PC-9 (cell line): ENCODE measurements around the gene SEMA6A. TPM values are rescaled to one million over a fixed set of nuclear protein-coding genes. Genes with fewer than 3 reads are reported as not detected.

Experiments used
- BruUV-seq: library from RNA; stranded (reverse); fragments of 400-500 nt; replicated peaks from 2 replicates; lab custom pipeline; 2021; lab: Mats Ljungman, UMichigan
- CTCF ChIA-PET: fragments of 300-600 bp; sonication (Branson Sonifier 250); formaldehyde crosslinking; loops from one replicate; lab custom pipeline; 2022; ENCODE audit warnings: antibody characterized with exemption; lab: Charles Lee
- POLR2A ChIA-PET: fragments of 300-600 bp; sonication (Branson Sonifier 250); formaldehyde crosslinking; loops from one replicate; lab custom pipeline; 2022; ENCODE audit warnings: antibody characterized with exemption; ENCODE audit not compliant: unreplicated experiment; lab: Charles Lee
- DNase-seq, 2 experiments: peaks; one replicate each; pipeline versions ENCODE4 v3.0.0 to v3.0.0-alpha.2; 2015 to 2022; ENCODE audit warnings: mixed read lengths in 1 of 2
- H2AFZ ChIP-seq: fragments of 200-600 bp; sonication (generic); 2 replicates; pipeline ENCODE4 v1.8.1; 2017; ENCODE audit warnings: antibody characterized with exemption
- H3F3A ChIP-seq: fragments of 200-600 bp; sonication (generic); 2 replicates; pipeline ENCODE4 v1.8.1; 2017; ENCODE audit warnings: antibody characterized with exemption, mild to moderate bottlenecking, low read depth; ENCODE audit not compliant: insufficient read depth
- H3K27ac ChIP-seq: fragments of 200-600 bp; sonication (generic); 2 replicates; pipeline ENCODE4 v1.6.1; 2016; ENCODE audit warnings: mixed run types
- H3K27me3 ChIP-seq: fragments of 200-600 bp; sonication (generic); 2 replicates; pipeline ENCODE4 v1.6.1; 2016; ENCODE audit warnings: low read depth, mixed run types; ENCODE audit not compliant: insufficient read depth
- H3K36me3 ChIP-seq: fragments of 200-600 bp; sonication (generic); 2 replicates; pipeline ENCODE4 v1.6.1; 2016; ENCODE audit warnings: low read depth, mixed run types
- H3K4me1 ChIP-seq: fragments of 200-600 bp; sonication (generic); replicated peaks from 2 replicates; pipeline ENCODE4 v1.6.1; 2016; ENCODE audit warnings: mixed run types; ENCODE audit not compliant: insufficient read depth
- H3K4me2 ChIP-seq: fragments of 200-600 bp; sonication (generic); 2 replicates; pipeline ENCODE4 v1.6.1; 2017; ENCODE audit warnings: mixed run types
- H3K4me3 ChIP-seq: fragments of 200-600 bp; sonication (generic); 2 replicates; pipeline ENCODE4 v1.6.1; 2016; ENCODE audit warnings: mixed run types
- H3K79me2 ChIP-seq: fragments of 200-600 bp; sonication (generic); 2 replicates; pipeline ENCODE4 v1.6.1; 2017; ENCODE audit warnings: low read depth, mixed run types
- H3K9me2 ChIP-seq: fragments of 200-600 bp; sonication (generic); 2 replicates; pipeline ENCODE4 v1.8.1; 2017; ENCODE audit warnings: mild to moderate bottlenecking; ENCODE audit not compliant: insufficient read depth
- H3K9me3 ChIP-seq: fragments of 200-600 bp; sonication (generic); 2 replicates; pipeline ENCODE4 v1.8.1; 2016; ENCODE audit warnings: low read depth; ENCODE audit not compliant: insufficient read depth
- H4K20me1 ChIP-seq: fragments of 200-600 bp; sonication (generic); 2 replicates; pipeline ENCODE4 v1.8.1; 2017; ENCODE audit not compliant: insufficient read depth
- EZH2 ChIP-seq: fragments of 200-600 bp; sonication (generic); IDR thresholded peaks from 2 replicates; pipeline ENCODE4 v1.8.0; 2017; ENCODE audit warnings: antibody characterized with exemption, low read depth
- intact Hi-C: fragments of 100-400 bp; cut with micrococcal nuclease; formaldehyde crosslinking; loops from one replicate; pipeline ENCODE4 v1.10.0; 2022; ENCODE audit not compliant: unreplicated experiment
- total RNA-seq: library from RNA; stranded (reverse); gene quantifications from 2 replicates; pipeline ENCODE4 v1.2.3, GENCODE V29; 2021
- TF ChIP-seq, protein P1 (sequence below): fragments of 200-600 bp; sonication (generic); conservative IDR thresholded peaks from 2 replicates; pipeline ENCODE4 v1.6.1; 2017; ENCODE audit warnings: mixed run types, antibody characterized with exemption, mild to moderate bottlenecking, moderate library complexity

SEMA6A gene
- total RNA-seq, 1 experiment from 2014 or later: not detected

DNA sequence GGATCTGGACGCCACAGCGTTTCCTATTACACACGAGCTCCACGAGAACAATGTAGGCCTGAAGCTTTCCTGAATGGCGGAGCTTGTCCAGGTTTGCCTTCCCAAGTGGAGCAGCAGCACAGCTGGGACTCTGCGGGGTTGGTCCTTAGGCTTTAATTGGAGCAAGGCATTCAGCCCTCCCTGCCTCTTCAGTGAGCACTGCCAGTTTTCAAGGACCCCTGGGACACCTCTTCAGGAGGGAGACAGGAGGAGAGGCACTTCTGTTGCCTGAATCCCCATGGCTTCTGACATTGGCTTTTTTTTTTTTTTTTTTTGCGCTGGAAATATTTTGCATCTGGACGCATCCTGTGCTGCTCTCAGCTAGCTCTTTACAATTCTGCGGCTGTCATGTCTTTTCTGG lies 179.4 kb downstream of the SEMA6A start:
- Histone ChIP-seq H3K79me2 (no peaks in the 10 kb centered on the region), H3K4me2 (no peak overlapping the region), H4K20me1 (no peaks in the 10 kb centered on the region; the same call in 1 of the 2 replicates), H3K36me3 (no peaks in the 10 kb centered on the region), H3K9me2 (no peaks in the 10 kb centered on the region), H3K4me1 (no peaks in the 10 kb centered on the region), H3K9me3 (no peaks in the 10 kb centered on the region), H2AFZ (no peak overlapping the region), H3K27me3 (no peaks in the 10 kb centered on the region), H3K27ac (no peak overlapping the region), H3F3A (no peaks in the 10 kb centered on the region), H3K4me3 (no peak overlapping the region)
- TF ChIP-seq, protein P1, sequence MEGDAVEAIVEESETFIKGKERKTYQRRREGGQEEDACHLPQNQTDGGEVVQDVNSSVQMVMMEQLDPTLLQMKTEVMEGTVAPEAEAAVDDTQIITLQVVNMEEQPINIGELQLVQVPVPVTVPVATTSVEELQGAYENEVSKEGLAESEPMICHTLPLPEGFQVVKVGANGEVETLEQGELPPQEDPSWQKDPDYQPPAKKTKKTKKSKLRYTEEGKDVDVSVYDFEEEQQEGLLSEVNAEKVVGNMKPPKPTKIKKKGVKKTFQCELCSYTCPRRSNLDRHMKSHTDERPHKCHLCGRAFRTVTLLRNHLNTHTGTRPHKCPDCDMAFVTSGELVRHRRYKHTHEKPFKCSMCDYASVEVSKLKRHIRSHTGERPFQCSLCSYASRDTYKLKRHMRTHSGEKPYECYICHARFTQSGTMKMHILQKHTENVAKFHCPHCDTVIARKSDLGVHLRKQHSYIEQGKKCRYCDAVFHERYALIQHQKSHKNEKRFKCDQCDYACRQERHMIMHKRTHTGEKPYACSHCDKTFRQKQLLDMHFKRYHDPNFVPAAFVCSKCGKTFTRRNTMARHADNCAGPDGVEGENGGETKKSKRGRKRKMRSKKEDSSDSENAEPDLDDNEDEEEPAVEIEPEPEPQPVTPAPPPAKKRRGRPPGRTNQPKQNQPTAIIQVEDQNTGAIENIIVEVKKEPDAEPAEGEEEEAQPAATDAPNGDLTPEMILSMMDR: no peak
- TF ChIP-seq EZH2: no peak
- intact Hi-C loops: no loop called here
- ChIA-PET POLR2A (no interaction called here), CTCF (no interaction called here)
- DNase-seq: no peak
- BruUV-seq: no TSS peak

DNA sequence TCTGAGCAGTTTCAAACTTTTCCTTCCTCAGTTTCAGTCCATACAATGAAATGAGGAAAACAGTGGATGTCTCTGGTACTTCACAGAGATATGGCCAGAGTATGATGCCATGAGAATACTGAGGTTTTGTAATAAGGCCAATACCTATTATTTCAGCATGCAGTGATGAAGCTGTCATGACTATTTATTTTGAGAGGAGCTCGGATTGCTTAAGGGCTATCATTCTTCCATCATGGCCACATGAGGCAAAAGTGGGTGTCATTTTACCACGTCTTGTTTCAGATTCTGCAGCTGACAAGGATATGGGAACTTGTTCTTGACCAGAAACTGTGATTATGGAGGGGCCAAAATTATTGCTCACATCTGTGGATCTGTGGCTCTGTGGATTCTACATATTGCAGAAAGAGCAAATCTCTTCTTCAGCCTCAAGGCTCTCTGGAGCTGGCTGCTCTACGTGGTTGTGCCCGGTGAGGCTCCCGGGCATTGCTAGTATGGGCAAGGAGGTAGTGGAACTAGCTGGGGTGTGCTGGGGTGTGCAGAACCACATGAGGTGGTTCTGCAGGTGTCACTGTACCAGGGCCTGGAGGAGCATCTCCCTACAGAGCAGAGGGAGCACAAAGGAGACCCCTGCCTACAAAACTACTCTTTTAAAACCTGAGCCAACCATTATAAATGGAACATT lies 180.3 kb downstream of the SEMA6A start:
- Histone ChIP-seq H3F3A (no peaks in the 10 kb centered on the region), H3K27me3 (no peaks in the 10 kb centered on the region), H4K20me1 (no peaks in the 10 kb centered on the region; the same call in 1 of the 2 replicates), H3K4me3 (no peak overlapping the region), H3K9me2 (no peaks in the 10 kb centered on the region), H2AFZ (no peak overlapping the region), H3K4me2 (no peak overlapping the region), H3K27ac (no peak overlapping the region), H3K36me3 (no peaks in the 10 kb centered on the region), H3K79me2 (no peaks in the 10 kb centered on the region), H3K9me3 (no peaks in the 10 kb centered on the region), H3K4me1 (no peaks in the 10 kb centered on the region)
- intact Hi-C loops: no loop called here
- BruUV-seq: no TSS peak
- TF ChIP-seq, protein P1: no peak
- no peak for TF ChIP-seq EZH2
- POLR2A ChIA-PET: no interaction called here
- DNase-seq: no peak
- CTCF ChIA-PET: no interaction called here
